SK-N-SH treated with all-trans-retinoic acid at 6 μM for 48 hours (cell line): ENCODE data around the gene FOXJ3.
A peak's percentile ranks its signal among the peaks of the same experiment; 100 is the strongest.

Source experiments
- ATAC-seq: fragments of 200-7000 bp; cut with Tn5 transposase; 3 replicates; pipeline ENCODE4 v1.9.1; 2020; ENCODE audit warnings: mild to moderate bottlenecking, moderate library complexity
- ARNTL ChIP-seq: fragments of 450-650 bp; formaldehyde crosslinking; IDR thresholded peaks from 2 replicates; pipeline ENCODE4 v1.5.0; 2020; ENCODE audit warnings: low read depth, mild to moderate bottlenecking, moderate library complexity, borderline replicate concordance
- BACH2 ChIP-seq: fragments of 250-450 bp; sonication (Bioruptor Pico); IDR thresholded peaks from 2 replicates; pipeline ENCODE4 v1.9.0; 2021; ENCODE audit warnings: mild to moderate bottlenecking, borderline replicate concordance
- CREB5 ChIP-seq: fragments of 250-450 bp; sonication (Bioruptor Pico); IDR thresholded peaks from 2 replicates; pipeline ENCODE4 v1.5.1; 2020; ENCODE audit warnings: low read depth, mild to moderate bottlenecking, moderate library complexity
- CSDC2 ChIP-seq: fragments of 250-450 bp; sonication (Bioruptor Pico); IDR thresholded peaks from 2 replicates; pipeline ENCODE4 v1.5.0; 2020; ENCODE audit warnings: mild to moderate bottlenecking, moderate library complexity
- CSRNP3 ChIP-seq: fragments of 250-450 bp; sonication (Bioruptor Pico); IDR thresholded peaks from 2 replicates; pipeline ENCODE4 v1.5.1; 2021; ENCODE audit warnings: mild to moderate bottlenecking, moderate library complexity
- ESRRG ChIP-seq: fragments of 250-450 bp; sonication (Bioruptor Pico); IDR thresholded peaks from 2 replicates; pipeline ENCODE4 v1.6.1; 2021; ENCODE audit warnings: mild to moderate bottlenecking
- GLIS3 ChIP-seq: fragments of 250-450 bp; sonication (Bioruptor Pico); IDR thresholded peaks from 2 replicates; pipeline ENCODE4 v1.5.0; 2020; ENCODE audit warnings: mild to moderate bottlenecking, moderate library complexity
- ISL1 ChIP-seq: fragments of 250-450 bp; sonication (Bioruptor Pico); IDR thresholded peaks from 2 replicates; pipeline ENCODE4 v2.1.2; 2022; ENCODE audit warnings: mild to moderate bottlenecking, moderate library complexity
- OSR1 ChIP-seq: fragments of 250-450 bp; sonication (Bioruptor Pico); IDR thresholded peaks from 2 replicates; pipeline ENCODE4 v1.8.0; 2022; ENCODE audit warnings: moderate library complexity, mild to moderate bottlenecking, inconsistent platforms
- PATZ1 ChIP-seq: fragments of 250-450 bp; sonication (Bioruptor Pico); IDR thresholded peaks from 2 replicates; pipeline ENCODE4 v1.8.0; 2020; ENCODE audit warnings: mild to moderate bottlenecking, moderate library complexity, borderline replicate concordance
- POU6F1 ChIP-seq: fragments of 250-450 bp; sonication (Bioruptor Pico); IDR thresholded peaks from 2 replicates; pipeline ENCODE4 v1.8.0; 2021; ENCODE audit warnings: low read depth, mild to moderate bottlenecking, moderate library complexity, borderline replicate concordance
- SNAI2 ChIP-seq: fragments of 250-450 bp; sonication (Bioruptor Pico); IDR thresholded peaks from 2 replicates; pipeline ENCODE4 v1.5.0; 2020; ENCODE audit warnings: mild to moderate bottlenecking, moderate library complexity
- TCF4 ChIP-seq: fragments of 250-450 bp; sonication (Bioruptor Pico); IDR thresholded peaks from 2 replicates; pipeline ENCODE4 v1.8.0; 2021; ENCODE audit warnings: mild to moderate bottlenecking, moderate library complexity, borderline replicate concordance
- TOX ChIP-seq: fragments of 250-450 bp; sonication (Bioruptor Pico); IDR thresholded peaks from 2 replicates; pipeline ENCODE4 v1.8.0; 2021; ENCODE audit warnings: mild to moderate bottlenecking, moderate library complexity, borderline replicate concordance
- TSHZ2 ChIP-seq: fragments of 250-450 bp; sonication (Bioruptor Pico); IDR thresholded peaks from 2 replicates; pipeline ENCODE4 v1.5.0; 2020; ENCODE audit warnings: mild to moderate bottlenecking, moderate library complexity
- ZFP3 ChIP-seq: fragments of 250-450 bp; sonication (Bioruptor Pico); IDR thresholded peaks from 2 replicates; pipeline ENCODE4 v1.5.0; 2020; ENCODE audit warnings: mild to moderate bottlenecking, moderate library complexity
- ZFP30 ChIP-seq: fragments of 450-650 bp; formaldehyde crosslinking; IDR thresholded peaks from 2 replicates; pipeline ENCODE4 v1.5.0; 2022; ENCODE audit warnings: mild to moderate bottlenecking, moderate library complexity
- ZNF565 ChIP-seq: fragments of 450-650 bp; formaldehyde crosslinking; conservative IDR thresholded peaks from 2 replicates; pipeline ENCODE4 v1.5.0; 2020; ENCODE audit warnings: low read depth, mild to moderate bottlenecking, moderate library complexity
- ZNF70 ChIP-seq: fragments of 450-650 bp; formaldehyde crosslinking; IDR thresholded peaks from 2 replicates; pipeline ENCODE4 v1.5.0; 2020; ENCODE audit warnings: mild to moderate bottlenecking, moderate library complexity
- ZNF8 ChIP-seq: fragments of 450-650 bp; formaldehyde crosslinking; IDR thresholded peaks from 2 replicates; pipeline ENCODE4 v1.5.0; 2020; ENCODE audit warnings: mild to moderate bottlenecking, moderate library complexity

The FOXJ3 gene

GRCh38 chr1:42323551-42323950 lies 11.5 kb downstream of the FOXJ3 start (continued):
- no peak for TF ChIP-seq BACH2 (CRISPR knock-in tag)
- no peak for TF ChIP-seq POU6F1 (CRISPR knock-in tag)
- TF ChIP-seq, all 23 proteins: peak for 0

- ATAC-seq, result no peak
These were observed 12.5 kb downstream of the FOXJ3 start for GRCh38 chr1:42322577-42322976.

GRCh38 chr1:42321731-42322130 lies 13.3 kb downstream of the FOXJ3 start:
- no peak for ATAC-seq
- TF ChIP-seq SNAI2 (CRISPR knock-in tag) (no peak), ZNF70 (CRISPR knock-in tag) (peak; percentile 67; the same call in 1 of the 2 replicates), ESRRG (CRISPR knock-in tag) (no peak)
- TF ChIP-seq, all 23 proteins: peak for 1

More at GRCh38 chr1:42322577-42322976, 12.5 kb downstream of the FOXJ3 start:
- no peak for TF ChIP-seq ZNF8
- no peak for TF ChIP-seq ZNF70 (CRISPR knock-in tag)
- TF ChIP-seq POU6F1 (CRISPR knock-in tag), result no peak

- TF ChIP-seq ZFP30 (CRISPR knock-in tag) (no peak), ZFP3 (no peak), TSHZ2 (CRISPR knock-in tag) (no peak), TOX (CRISPR knock-in tag) (no peak), POU6F1 (CRISPR knock-in tag) (no peak), SNAI2 (CRISPR knock-in tag) (no peak), ISL1 (CRISPR knock-in tag) (no peak), CREB5 (no peak), BACH2 (CRISPR knock-in tag) (no peak), ZNF8 (no peak), CSRNP3 (CRISPR knock-in tag) (no peak), PATZ1 (CRISPR knock-in tag) (no peak), CSDC2 (no peak), ZNF565 (CRISPR knock-in tag) (no peak), ARNTL (CRISPR knock-in tag) (no peak), GLIS3 (CRISPR knock-in tag) (no peak), OSR1 (CRISPR knock-in tag) (no peak), TCF4 (CRISPR knock-in tag) (no peak)
- no peak for ATAC-seq
These were observed 14.3 kb downstream of the FOXJ3 start for GRCh38 chr1:42320708-42321107.
